Spleen (tissue), 11 donors: Measurements from ENCODE around the gene IFT80. TPM values are rescaled to one million over a fixed set of nuclear protein-coding genes. Genes with fewer than 3 reads are reported as not detected.

Experiments
- DNase-seq: peaks from one replicate; pipeline ENCODE4 v3.0.0-alpha.2; 2020
- H3K27ac ChIP-seq, 8 donors: fragments of 200-600 bp; sonication (generic) in 7 of 8; 1 replicate in 4 of 8; 2 replicates in 4 of 8; pipeline versions ENCODE4 v1.5.0 to v1.8.0; 2016 to 2021; ENCODE audit warnings: inconsistent platforms in 4 of 8, mild to moderate bottlenecking in 4 of 8, moderate library complexity in 1 of 8
- H3K27me3 ChIP-seq, 7 donors: fragments of 200-600 bp; sonication (generic) in 6 of 7; replicated peaks in 1 of 7; 1 replicate in 4 of 7; 2 replicates in 3 of 7; pipeline versions ENCODE4 v1.5.0 to v1.8.0; 2016 to 2021; ENCODE audit warnings: inconsistent platforms in 3 of 7, mild to moderate bottlenecking in 1 of 7
- H3K36me3 ChIP-seq, 6 donors: fragments of 200-600 bp; sonication (generic) in 5 of 6; 1 replicate in 4 of 6; 2 replicates in 2 of 6; pipeline versions ENCODE4 v1.5.0 to v1.8.0; 2016 to 2021; ENCODE audit warnings: inconsistent platforms in 2 of 6
- H3K4me1 ChIP-seq, 6 donors: fragments of 200-600 bp; sonication (generic) in 5 of 6; 1 replicate in 3 of 6; 2 replicates in 3 of 6; pipeline versions ENCODE4 v1.5.0 to v1.8.0; 2016 to 2021; ENCODE audit warnings: inconsistent platforms in 3 of 6
- H3K4me3 ChIP-seq, 8 donors: fragments of 200-600 bp; sonication (generic) in 7 of 8; 1 replicate in 4 of 8; 2 replicates in 4 of 8; pipeline versions ENCODE4 v1.5.0 to v1.8.0; 2016 to 2021; ENCODE audit warnings: inconsistent platforms in 4 of 8, mild to moderate bottlenecking in 4 of 8, moderate library complexity in 2 of 8
- H3K9me3 ChIP-seq, 8 donors: fragments of 200-600 bp; sonication (generic) in 7 of 8; 1 replicate in 4 of 8; 2 replicates in 4 of 8; pipeline versions ENCODE4 v1.5.0 to v1.8.0; 2016 to 2021; ENCODE audit warnings: inconsistent platforms in 4 of 8
- POLR2A ChIP-seq, 3 donors: fragments of 450-650 bp; IDR thresholded peaks; one replicate each; pipeline ENCODE4 v1.5.1; 2017; ENCODE audit warnings: antibody characterized with exemption in 3 of 3, mild to moderate bottlenecking in 1 of 3
- POLR2AphosphoS5 ChIP-seq, 3 donors: sonication (generic); formaldehyde crosslinking; IDR thresholded peaks; one replicate each; pipeline ENCODE4 v1.5.1; 2017; ENCODE audit warnings: antibody characterized with exemption in 3 of 3
- WGBS, 5 donors: extraction: QIAGEN DNeasy Blood & Tissue Kit in 3 of 5; methylation state at CpG; one replicate each; pipeline versions ENCODE4 v1.1.5 to v1.1.7; 2013 to 2018; 5-methylcytosine and 5-hydroxymethylcytosine counted together
- intact Hi-C: fragments of 100-400 bp; cut with DNase I; formaldehyde crosslinking; loops from one replicate; pipeline ENCODE4 v1.15.0; 2023; ENCODE audit warnings: low total_unique reads
- polyA plus RNA-seq, 3 donors: library from polyadenylated mRNA; stranded (reverse); fragments of 200-250 nt; gene quantifications; one replicate each; pipeline ENCODE4 v1.2.1, GENCODE V29; 2013
- total RNA-seq, 7 donors: library from RNA; depleted of rRNA in 3 of 7; stranded (reverse); fragments of >200 nt in 3 of 7; fragmentation: NEBNext Ultra II Directional in 4 of 7; extraction: Animal tissue kit (Norgen Biotek cat#: 25700) in 4 of 7; gene quantifications; one replicate each; pipeline versions ENCODE4 v1.1.0 to v1.2.1, GENCODE V29; 2016 to 2021
- TF ChIP-seq, protein P1 (sequence below), 11 experiments: fragments of 200-600 bp in 7 of 11; fragments of 450-650 bp in 4 of 11; sonication (generic) in 4 of 11; IDR thresholded peaks in 8 of 11; conservative IDR thresholded peaks in 3 of 11; 1 replicate in 7 of 11; 2 replicates in 4 of 11; pipeline versions ENCODE4 v1.4.0 to v1.8.0; 2016 to 2021; ENCODE audit warnings: antibody characterized with exemption in 11 of 11, inconsistent platforms in 4 of 11, mild to moderate bottlenecking in 1 of 11
- donor health status: healthy with polysubstance abuse.
- donor health status: DM: no; HTN: no; CAD: no; lungs with moderate emphysema.
- donor health status: DM: no; HTN: no; CAD: no.
- donor health status: Bipolar disorder and iron deficiency.
- donor health status: healthy.
- donor health status: DM: no; HTN: no; CAD: no.
- donor health status: DM: yes; HTN: yes; CAD: no.

Gene IFT80
- total and polyA plus RNA-seq, 10 donors, result 15.3 to 44.0 (median 21.5) TPM

- DNase-seq, result no peak
- TF ChIP-seq POLR2AphosphoS5 (IDR thresholded peaks at IDR 0.05), result no peak
- TF ChIP-seq, protein P1, sequence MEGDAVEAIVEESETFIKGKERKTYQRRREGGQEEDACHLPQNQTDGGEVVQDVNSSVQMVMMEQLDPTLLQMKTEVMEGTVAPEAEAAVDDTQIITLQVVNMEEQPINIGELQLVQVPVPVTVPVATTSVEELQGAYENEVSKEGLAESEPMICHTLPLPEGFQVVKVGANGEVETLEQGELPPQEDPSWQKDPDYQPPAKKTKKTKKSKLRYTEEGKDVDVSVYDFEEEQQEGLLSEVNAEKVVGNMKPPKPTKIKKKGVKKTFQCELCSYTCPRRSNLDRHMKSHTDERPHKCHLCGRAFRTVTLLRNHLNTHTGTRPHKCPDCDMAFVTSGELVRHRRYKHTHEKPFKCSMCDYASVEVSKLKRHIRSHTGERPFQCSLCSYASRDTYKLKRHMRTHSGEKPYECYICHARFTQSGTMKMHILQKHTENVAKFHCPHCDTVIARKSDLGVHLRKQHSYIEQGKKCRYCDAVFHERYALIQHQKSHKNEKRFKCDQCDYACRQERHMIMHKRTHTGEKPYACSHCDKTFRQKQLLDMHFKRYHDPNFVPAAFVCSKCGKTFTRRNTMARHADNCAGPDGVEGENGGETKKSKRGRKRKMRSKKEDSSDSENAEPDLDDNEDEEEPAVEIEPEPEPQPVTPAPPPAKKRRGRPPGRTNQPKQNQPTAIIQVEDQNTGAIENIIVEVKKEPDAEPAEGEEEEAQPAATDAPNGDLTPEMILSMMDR (IDR thresholded peaks at IDR 0.05 in 8 of 11, conservative IDR thresholded peaks at IDR 0.05 in 3 of 11), result no peak
- no peak for TF ChIP-seq POLR2A (IDR thresholded peaks at IDR 0.05)
- no peak overlapping the region for H3K4me3 ChIP-seq
- H3K27ac ChIP-seq, result no peak overlapping the region
- peaks cover 0 to 98% (median 54%) of the 10 kb centered on the region in 6 donors for H3K36me3 ChIP-seq
- WGBS, 5 donors, result 60 to 99% (median 80%) methylated on average over 3 of the region's 3 CpGs
- H3K9me3 ChIP-seq, result no peaks in the 10 kb centered on the region
- H3K4me1 ChIP-seq, result peaks cover 0 to 22% (median 0%) of the 10 kb centered on the region in 6 donors
- intact Hi-C loops, result loop anchor here (10.0 kb wide), 1 partner anchor 383 kb away; no protein-coding TSS in a partner anchor
- no peaks in the 10 kb centered on the region for H3K27me3 ChIP-seq
Measured at GRCh38 chr3:160417311-160417710, 18.3 kb upstream of the IFT80 start.

GRCh38 chr3:160413613-160414248, 14.7 kb upstream of the IFT80 start:
- no peak overlapping the region for H3K4me3 ChIP-seq
- H3K27me3 ChIP-seq, result no peaks in the 10 kb centered on the region
- TF ChIP-seq, protein P1 (IDR thresholded peaks at IDR 0.05 in 8 of 11, conservative IDR thresholded peaks at IDR 0.05 in 3 of 11), result peak; percentile 58 to 87 (median 76)
- no peak for TF ChIP-seq POLR2A (IDR thresholded peaks at IDR 0.05)
- H3K36me3 ChIP-seq, result peaks cover 0 to 87% (median 31%) of the 10 kb centered on the region in 6 donors
- intact Hi-C loops, result loop anchor here (10.0 kb wide), 1 partner anchor 379 kb away; no protein-coding TSS in a partner anchor
- DNase-seq, result peak; percentile 42
- H3K9me3 ChIP-seq, result no peaks in the 10 kb centered on the region
- peaks cover 0 to 36% (median 2%) of the 10 kb centered on the region in 6 donors for H3K4me1 ChIP-seq
- 36 to 41% (median 40%) methylated on average over 3 of the region's 3 CpGs for WGBS, 5 donors
- no peak overlapping the region for H3K27ac ChIP-seq

DNA sequence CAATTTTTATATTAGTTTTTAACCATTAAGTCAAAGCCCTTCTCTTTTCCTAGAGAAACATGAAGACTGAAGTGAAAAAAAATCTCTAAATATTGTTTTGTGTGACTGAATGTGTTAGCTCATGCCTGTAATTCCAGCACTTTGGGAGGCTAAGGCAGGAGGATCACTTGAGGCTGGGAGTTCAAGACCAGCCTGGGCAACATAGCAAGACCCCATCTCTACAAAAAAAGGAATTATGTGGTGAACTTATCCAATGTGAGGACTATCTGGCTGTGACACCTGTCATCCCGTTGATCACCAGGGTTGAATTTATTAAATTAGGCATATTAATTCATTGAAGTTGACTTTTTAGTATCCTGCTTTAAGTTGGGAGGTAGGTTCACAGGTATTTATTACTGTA, 13.5 kb upstream of the IFT80 start:
- Histone ChIP-seq H3K4me1 (peaks cover 0 to 36% (median 2%) of the 10 kb centered on the region in 6 donors), H3K27ac (no peak overlapping the region), H3K36me3 (peaks cover 0 to 84% (median 26%) of the 10 kb centered on the region in 6 donors), H3K9me3 (no peaks in the 10 kb centered on the region), H3K4me3 (no peak overlapping the region), H3K27me3 (no peaks in the 10 kb centered on the region)
- TF ChIP-seq, protein P1 (IDR thresholded peaks at IDR 0.05 in 8 of 11, conservative IDR thresholded peaks at IDR 0.05 in 3 of 11), result no peak
- no peak for TF ChIP-seq POLR2AphosphoS5 (IDR thresholded peaks at IDR 0.05)
- no peak for TF ChIP-seq POLR2A (IDR thresholded peaks at IDR 0.05)
- no peak for DNase-seq
- WGBS, 5 donors, result 44 to 93% (median 56%) methylated on average over 1 of the region's 1 CpG
- intact Hi-C loops, result loop anchor here (10.0 kb wide), 1 partner anchor 378 kb away; no protein-coding TSS in a partner anchor

DNA sequence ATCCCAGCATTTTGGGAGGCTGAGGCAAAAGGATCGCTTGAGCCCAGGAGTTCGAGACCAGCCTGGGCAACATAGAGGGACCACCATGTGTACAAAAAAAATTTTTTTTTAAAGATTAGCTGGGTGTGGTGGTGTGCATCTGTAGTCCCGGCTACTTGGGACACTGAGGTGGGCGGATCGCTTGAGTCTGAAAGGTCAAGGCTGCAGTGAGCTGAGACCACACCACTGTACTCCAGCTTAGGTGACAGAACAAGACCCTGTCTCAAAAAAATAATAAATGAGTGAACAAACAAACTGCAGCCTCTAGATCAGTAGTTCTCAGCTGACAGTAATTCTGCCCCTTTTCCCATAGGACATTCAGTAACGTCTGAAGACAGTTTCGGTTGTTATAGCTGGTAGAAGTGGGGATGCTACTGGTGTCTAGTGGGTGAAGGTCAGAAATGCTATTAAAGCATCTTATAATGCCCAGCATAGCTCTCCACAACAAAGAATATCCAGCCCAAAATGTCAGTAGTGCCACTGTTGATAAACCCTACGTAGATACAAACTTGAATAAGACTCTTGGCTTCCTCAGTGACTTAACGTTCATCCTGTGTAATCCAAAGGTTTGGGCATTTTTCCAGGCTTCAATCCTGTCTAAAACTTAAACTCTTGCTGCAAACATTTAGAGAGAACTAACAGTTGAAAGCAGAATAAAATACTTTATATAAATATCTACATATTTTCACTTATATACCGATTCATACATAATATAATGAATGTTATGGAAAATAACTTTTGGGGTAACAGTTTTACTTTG, 11.0 kb upstream of the IFT80 start:
- 78 to 85% (median 80%) methylated on average over 10 of the region's 10 CpGs for WGBS, 5 donors
- DNase-seq, result no peak
- H3K27me3 ChIP-seq, result no peaks in the 10 kb centered on the region
- intact Hi-C loops, result loop anchor here (10.0 kb wide), 1 partner anchor 375 kb away; no protein-coding TSS in a partner anchor
- TF ChIP-seq POLR2AphosphoS5 (IDR thresholded peaks at IDR 0.05), result no peak
- no peak for TF ChIP-seq POLR2A (IDR thresholded peaks at IDR 0.05)
- TF ChIP-seq, protein P1 (IDR thresholded peaks at IDR 0.05 in 8 of 11, conservative IDR thresholded peaks at IDR 0.05 in 3 of 11), result no peak
- H3K4me3 ChIP-seq, result no peak overlapping the region
- no peaks in the 10 kb centered on the region for H3K9me3 ChIP-seq
- H3K4me1 ChIP-seq, result peaks cover 0 to 39% (median 5%) of the 10 kb centered on the region in 6 donors
- no peak overlapping the region for H3K27ac ChIP-seq
- peaks cover 0 to 78% (median 18%) of the 10 kb centered on the region in 6 donors for H3K36me3 ChIP-seq
